Measurements from ENCODE around the gene SULT1C3.

The SULT1C3 gene

DNA sequence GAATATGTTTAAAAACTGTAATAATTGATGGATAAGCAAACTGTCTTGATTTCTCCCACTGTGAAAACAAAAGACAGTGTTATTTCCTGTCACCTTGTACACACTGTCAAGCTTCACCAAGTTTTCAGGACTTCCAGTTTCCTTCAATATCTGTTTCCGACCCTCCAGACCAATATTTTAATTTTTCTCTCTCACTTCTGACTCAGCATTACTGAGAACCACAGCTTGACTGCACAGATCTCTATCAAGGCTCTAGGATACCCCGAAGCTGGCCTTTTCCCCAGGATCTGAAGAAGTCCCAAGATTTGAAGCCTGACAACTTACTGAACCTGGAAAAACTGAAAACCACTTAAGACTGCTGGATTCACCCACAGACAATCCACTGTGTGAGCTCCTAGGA is 13.2 kb upstream of the SULT1C3 start:
- TF ChIP-seq, protein P1, sequence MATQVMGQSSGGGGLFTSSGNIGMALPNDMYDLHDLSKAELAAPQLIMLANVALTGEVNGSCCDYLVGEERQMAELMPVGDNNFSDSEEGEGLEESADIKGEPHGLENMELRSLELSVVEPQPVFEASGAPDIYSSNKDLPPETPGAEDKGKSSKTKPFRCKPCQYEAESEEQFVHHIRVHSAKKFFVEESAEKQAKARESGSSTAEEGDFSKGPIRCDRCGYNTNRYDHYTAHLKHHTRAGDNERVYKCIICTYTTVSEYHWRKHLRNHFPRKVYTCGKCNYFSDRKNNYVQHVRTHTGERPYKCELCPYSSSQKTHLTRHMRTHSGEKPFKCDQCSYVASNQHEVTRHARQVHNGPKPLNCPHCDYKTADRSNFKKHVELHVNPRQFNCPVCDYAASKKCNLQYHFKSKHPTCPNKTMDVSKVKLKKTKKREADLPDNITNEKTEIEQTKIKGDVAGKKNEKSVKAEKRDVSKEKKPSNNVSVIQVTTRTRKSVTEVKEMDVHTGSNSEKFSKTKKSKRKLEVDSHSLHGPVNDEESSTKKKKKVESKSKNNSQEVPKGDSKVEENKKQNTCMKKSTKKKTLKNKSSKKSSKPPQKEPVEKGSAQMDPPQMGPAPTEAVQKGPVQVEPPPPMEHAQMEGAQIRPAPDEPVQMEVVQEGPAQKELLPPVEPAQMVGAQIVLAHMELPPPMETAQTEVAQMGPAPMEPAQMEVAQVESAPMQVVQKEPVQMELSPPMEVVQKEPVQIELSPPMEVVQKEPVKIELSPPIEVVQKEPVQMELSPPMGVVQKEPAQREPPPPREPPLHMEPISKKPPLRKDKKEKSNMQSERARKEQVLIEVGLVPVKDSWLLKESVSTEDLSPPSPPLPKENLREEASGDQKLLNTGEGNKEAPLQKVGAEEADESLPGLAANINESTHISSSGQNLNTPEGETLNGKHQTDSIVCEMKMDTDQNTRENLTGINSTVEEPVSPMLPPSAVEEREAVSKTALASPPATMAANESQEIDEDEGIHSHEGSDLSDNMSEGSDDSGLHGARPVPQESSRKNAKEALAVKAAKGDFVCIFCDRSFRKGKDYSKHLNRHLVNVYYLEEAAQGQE (IDR thresholded peaks at IDR 0.05; ENCODE audit: insufficient read depth in 1 of 2, low read depth in 2 of 2, low read length in 2 of 2) = no peak
- TF ChIP-seq TAF1 (IDR thresholded peaks at IDR 0.05; ENCODE audit: borderline replicate concordance, insufficient read depth, low read length) (no peak), SIN3A (IDR thresholded peaks at IDR 0.05; ENCODE audit: borderline replicate concordance, insufficient read depth, low read length) (no peak), FOXP2 (optimal IDR thresholded peaks at IDR 0.05; ENCODE audit: borderline replicate concordance, extremely low read depth, extremely low read length, insufficient read depth) (no peak), POLR2AphosphoS5 (IDR thresholded peaks at IDR 0.05; ENCODE audit: low read depth, low read length) (no peak)

DNA sequence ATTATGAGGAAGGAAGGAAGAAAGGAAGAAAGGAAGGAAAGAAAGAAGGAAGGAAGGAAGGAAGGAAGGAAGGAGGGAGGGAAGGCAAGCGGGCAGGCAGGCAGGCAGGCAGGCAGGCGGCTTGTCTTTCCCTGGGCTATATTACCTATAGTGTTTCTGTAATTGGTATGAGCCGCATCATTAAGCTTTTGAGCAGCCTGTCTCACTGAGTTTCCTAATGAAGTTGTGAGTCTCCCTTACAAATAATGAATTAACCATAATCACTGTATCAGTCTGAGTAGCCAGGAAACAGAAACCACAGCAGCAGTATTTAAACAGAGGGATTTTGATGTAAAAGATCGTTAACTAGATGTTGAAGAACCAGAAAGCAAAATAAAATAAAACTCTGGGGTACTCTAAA is 11.8 kb upstream of the SULT1C3 start:
- TF ChIP-seq TAF1 (IDR thresholded peaks at IDR 0.05; ENCODE audit: borderline replicate concordance, insufficient read depth, low read length) = no peak
- TF ChIP-seq FOXP2 (optimal IDR thresholded peaks at IDR 0.05; ENCODE audit: borderline replicate concordance, extremely low read depth, extremely low read length, insufficient read depth) = no peak
- TF ChIP-seq, protein P1 (IDR thresholded peaks at IDR 0.05; ENCODE audit: insufficient read depth in 1 of 2, low read depth in 2 of 2, low read length in 2 of 2) = no peak
- TF ChIP-seq SIN3A (IDR thresholded peaks at IDR 0.05; ENCODE audit: borderline replicate concordance, insufficient read depth, low read length) = no peak
- no peak for TF ChIP-seq POLR2AphosphoS5 (IDR thresholded peaks at IDR 0.05; ENCODE audit: low read depth, low read length)

DNA sequence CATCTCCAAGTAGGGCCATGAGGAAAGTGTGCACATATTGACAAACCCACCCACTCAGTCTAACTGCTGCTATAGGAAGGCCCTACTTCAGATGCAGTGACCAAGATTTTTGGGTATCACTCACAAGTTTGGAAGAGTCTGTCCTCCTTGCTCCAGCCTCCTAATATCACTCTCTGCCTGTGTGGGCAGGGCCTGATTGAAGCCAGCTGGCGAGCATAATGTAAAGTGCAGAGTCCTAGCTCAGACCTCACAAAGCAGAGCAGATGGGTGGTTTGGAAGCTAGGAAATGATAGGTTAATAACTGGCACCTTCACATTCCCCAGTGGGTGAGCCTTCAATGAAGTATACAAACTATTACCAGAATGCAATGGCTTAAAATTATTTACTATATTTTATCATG is 11.2 kb upstream of the SULT1C3 start:
- no peak for TF ChIP-seq SIN3A (IDR thresholded peaks at IDR 0.05; ENCODE audit: borderline replicate concordance, insufficient read depth, low read length)
- no peak for TF ChIP-seq FOXP2 (optimal IDR thresholded peaks at IDR 0.05; ENCODE audit: borderline replicate concordance, extremely low read depth, extremely low read length, insufficient read depth)
- TF ChIP-seq POLR2AphosphoS5 (IDR thresholded peaks at IDR 0.05; ENCODE audit: low read depth, low read length) = no peak
- TF ChIP-seq, protein P1 (IDR thresholded peaks at IDR 0.05; ENCODE audit: insufficient read depth in 1 of 2, low read depth in 2 of 2, low read length in 2 of 2) = no peak

DNA sequence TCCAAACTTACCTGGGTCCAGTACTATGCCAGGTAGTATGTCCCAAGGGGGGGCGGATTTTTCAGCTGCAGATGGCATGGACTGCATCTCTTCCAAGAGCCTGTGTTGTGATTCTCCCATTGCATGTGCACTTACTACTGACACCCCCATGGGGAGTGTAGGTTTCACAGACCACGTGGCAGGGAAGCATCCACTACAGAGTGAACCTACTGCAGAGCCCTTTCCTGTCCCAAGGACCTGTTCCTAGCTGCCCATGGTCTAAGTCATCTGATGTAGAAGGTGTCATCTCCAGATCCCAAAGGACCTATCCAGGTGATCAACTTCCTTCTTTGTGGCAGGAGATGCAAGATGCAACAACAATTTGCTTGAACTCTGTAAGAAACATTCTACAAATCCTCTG is 9.9 kb upstream of the SULT1C3 start:
- no peak for TF ChIP-seq TAF1 (IDR thresholded peaks at IDR 0.05; ENCODE audit: borderline replicate concordance, insufficient read depth, low read length)

DNA sequence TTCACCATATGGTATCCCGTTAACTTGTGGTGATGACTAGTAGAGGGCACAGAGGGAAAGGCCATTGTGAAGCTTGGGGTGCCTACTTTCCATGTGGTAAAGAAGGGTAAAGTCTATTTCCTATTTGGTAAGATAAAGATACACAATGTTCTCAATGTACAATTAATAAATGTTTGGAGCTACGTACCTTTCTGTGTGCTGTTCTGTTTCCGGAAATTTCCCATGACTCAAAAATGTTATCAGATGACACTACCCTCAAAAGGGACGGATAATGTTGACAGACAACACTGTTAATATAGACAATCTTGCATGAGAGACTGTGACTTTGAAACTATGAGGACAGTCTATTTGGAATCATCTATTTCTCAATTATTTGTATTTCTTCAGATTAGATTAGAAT is 4.2 kb upstream of the SULT1C3 start:
- TF ChIP-seq SIN3A (IDR thresholded peaks at IDR 0.05; ENCODE audit: borderline replicate concordance, insufficient read depth, low read length) (no peak), FOXP2 (optimal IDR thresholded peaks at IDR 0.05; ENCODE audit: borderline replicate concordance, extremely low read depth, extremely low read length, insufficient read depth) (no peak)
- TF ChIP-seq, protein P1 (IDR thresholded peaks at IDR 0.05; ENCODE audit: insufficient read depth in 1 of 2, low read depth in 2 of 2, low read length in 2 of 2) = no peak
